Measurements from ENCODE around the gene ANXA6.

DNA sequence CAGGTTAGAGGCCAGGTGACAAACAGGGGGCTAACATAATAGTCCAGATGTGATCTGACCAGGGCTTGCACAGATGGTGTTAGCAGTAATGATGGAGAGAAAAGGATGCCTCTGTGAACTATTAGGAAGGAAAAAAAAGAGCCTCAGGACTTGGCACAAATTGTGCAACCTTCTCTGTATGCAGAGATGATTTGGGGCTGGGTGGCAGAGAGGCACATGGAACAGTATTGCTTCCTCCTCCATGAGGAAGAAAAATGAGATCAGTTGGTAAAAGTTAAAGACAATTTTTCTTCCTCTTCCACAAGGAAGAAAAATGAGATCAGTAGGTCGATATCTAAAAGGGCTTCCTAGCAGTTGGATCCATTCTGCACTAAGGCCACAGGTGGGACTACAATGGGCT, 13.9 kb upstream of the ANXA6 start:
- TF ChIP-seq, protein P1, sequence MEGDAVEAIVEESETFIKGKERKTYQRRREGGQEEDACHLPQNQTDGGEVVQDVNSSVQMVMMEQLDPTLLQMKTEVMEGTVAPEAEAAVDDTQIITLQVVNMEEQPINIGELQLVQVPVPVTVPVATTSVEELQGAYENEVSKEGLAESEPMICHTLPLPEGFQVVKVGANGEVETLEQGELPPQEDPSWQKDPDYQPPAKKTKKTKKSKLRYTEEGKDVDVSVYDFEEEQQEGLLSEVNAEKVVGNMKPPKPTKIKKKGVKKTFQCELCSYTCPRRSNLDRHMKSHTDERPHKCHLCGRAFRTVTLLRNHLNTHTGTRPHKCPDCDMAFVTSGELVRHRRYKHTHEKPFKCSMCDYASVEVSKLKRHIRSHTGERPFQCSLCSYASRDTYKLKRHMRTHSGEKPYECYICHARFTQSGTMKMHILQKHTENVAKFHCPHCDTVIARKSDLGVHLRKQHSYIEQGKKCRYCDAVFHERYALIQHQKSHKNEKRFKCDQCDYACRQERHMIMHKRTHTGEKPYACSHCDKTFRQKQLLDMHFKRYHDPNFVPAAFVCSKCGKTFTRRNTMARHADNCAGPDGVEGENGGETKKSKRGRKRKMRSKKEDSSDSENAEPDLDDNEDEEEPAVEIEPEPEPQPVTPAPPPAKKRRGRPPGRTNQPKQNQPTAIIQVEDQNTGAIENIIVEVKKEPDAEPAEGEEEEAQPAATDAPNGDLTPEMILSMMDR (IDR thresholded peaks at IDR 0.05; ENCODE audit: low read depth, low read length): no peak
- no peak for TF ChIP-seq EZH2phosphoT487 (IDR thresholded peaks at IDR 0.05; ENCODE audit: low read depth)

Data from OCI-LY3 (cell line).